Measurements from ENCODE around the gene ASXL3. TPM values are rescaled to one million over a fixed set of nuclear protein-coding genes. Genes with fewer than 3 reads are reported as not detected.

ASXL3 gene
- not detected for total RNA-seq
- polyA plus RNA-seq: not detected
- total RNA-seq: not detected

- ChIA-PET POLR2A (no interaction called here), CTCF (no interaction called here)
- Histone ChIP-seq H3K36me3 (ENCODE audit: control insufficient read depth in 2 of 3, insufficient read depth in 3 of 3, low read length in 3 of 3) (no peaks in the 10 kb centered on the region), H3K27me3 (ENCODE audit: control insufficient read depth in 2 of 2, insufficient read depth in 2 of 2, low read length in 2 of 2) (peaks cover 0 to 3% of the 10 kb centered on the region in 2 donors), H3K4me3 (ENCODE audit: low read length) (no peak within 1 kb of the TSS), H3K27ac (ENCODE audit: low read depth, low read length) (no peak within 1 kb of the TSS), H3K4me1 (ENCODE audit: control insufficient read depth in 2 of 2, insufficient read depth in 2 of 2, low read length in 2 of 2) (no peaks in the 10 kb centered on the region), H3K9me3 (ENCODE audit: control insufficient read depth in 2 of 3, low read length in 3 of 3) (no peaks in the 10 kb centered on the region)
- Mint-ChIP-seq H3K4me1 (peaks cover 4 to 6% (median 5%) of the 10 kb centered on the region in 7 donors), H3K36me3 (peaks cover 0 to 4% (median 3%) of the 10 kb centered on the region in 5 donors), H3K4me3 (peak within 1 kb of the TSS; percentile 58 to 84 (median 78)), H3K27me3 (peaks cover 17 to 31% (median 25%) of the 10 kb centered on the region in 5 donors), H3K9me3 (peaks cover 0 to 10% (median 3%) of the 10 kb centered on the region in 11 donors), H3K27ac (no peak within 1 kb of the TSS)
- intact Hi-C loops (cut with micrococcal nuclease): no loop called here
- ATAC-seq (no peak), DNase-seq (no peak)
Measured at GRCh38 chr18:33577685-33578517, at the start of gene ASXL3. ASXL3 (plus strand) TSS chr18:33578219; CDS start chr18:33578632, 413 bp downstream.

- CTCF ChIA-PET: no interaction called here
- ATAC-seq: no peak
Measured at GRCh38 chr18:33532978-33533377, 45.0 kb upstream of the ASXL3 start.

GRCh38 chr18:33536904-33537303 is 41.1 kb upstream of the ASXL3 start:
- Mint-ChIP-seq H3K27ac (no peak overlapping the region), H3K27me3 (no peaks in the 10 kb centered on the region), H3K4me3 (no peak overlapping the region), H3K36me3 (no peaks in the 10 kb centered on the region), H3K9me3 (peaks cover 0 to 24% (median 4%) of the 10 kb centered on the region in 11 donors), H3K4me1 (no peaks in the 10 kb centered on the region)
- Histone ChIP-seq H3K9me3 (ENCODE audit: control insufficient read depth in 2 of 3, low read length in 3 of 3) (no peaks in the 10 kb centered on the region), H3K36me3 (ENCODE audit: control insufficient read depth in 2 of 3, insufficient read depth in 3 of 3, low read length in 3 of 3) (no peaks in the 10 kb centered on the region), H3K4me3 (ENCODE audit: low read length) (no peak overlapping the region), H3K4me1 (ENCODE audit: control insufficient read depth in 2 of 2, insufficient read depth in 2 of 2, low read length in 2 of 2) (no peaks in the 10 kb centered on the region), H3K27me3 (ENCODE audit: control insufficient read depth in 2 of 2, insufficient read depth in 2 of 2, low read length in 2 of 2) (no peaks in the 10 kb centered on the region), H3K27ac (ENCODE audit: low read depth, low read length) (no peak overlapping the region)
- intact Hi-C loops (cut with micrococcal nuclease): no loop called here
- ATAC-seq: no peak
- ChIA-PET POLR2A (interaction anchor here (0.6 kb wide), 1 partner anchor 31 kb away, joined by 3 read pairs; no protein-coding TSS in a partner anchor), CTCF (no interaction called here)
- DNase-seq: no peak

More at GRCh38 chr18:33532978-33533377, 45.0 kb upstream of the ASXL3 start:
- H3K4me1 ChIP-seq (ENCODE audit: control insufficient read depth in 2 of 2, insufficient read depth in 2 of 2, low read length in 2 of 2): no peaks in the 10 kb centered on the region
- peaks cover 2 to 36% (median 6%) of the 10 kb centered on the region in 11 donors for H3K9me3 Mint-ChIP-seq
- POLR2A ChIA-PET: no interaction called here
- peaks cover 0 to 5% (median 0%) of the 10 kb centered on the region in 5 donors for H3K36me3 Mint-ChIP-seq
- no peaks in the 10 kb centered on the region for H3K27me3 ChIP-seq (ENCODE audit: control insufficient read depth in 2 of 2, insufficient read depth in 2 of 2, low read length in 2 of 2)
- no peak overlapping the region for H3K27ac ChIP-seq (ENCODE audit: low read depth, low read length)
- H3K27me3 Mint-ChIP-seq: no peaks in the 10 kb centered on the region
- intact Hi-C loops (cut with micrococcal nuclease): no loop called here
- no peak overlapping the region for H3K4me3 ChIP-seq (ENCODE audit: low read length)
- H3K36me3 ChIP-seq (ENCODE audit: control insufficient read depth in 2 of 3, insufficient read depth in 3 of 3, low read length in 3 of 3): no peaks in the 10 kb centered on the region
- no peak for DNase-seq
- no peak overlapping the region for H3K27ac Mint-ChIP-seq
- H3K9me3 ChIP-seq (ENCODE audit: control insufficient read depth in 2 of 3, low read length in 3 of 3): no peaks in the 10 kb centered on the region
- H3K4me1 Mint-ChIP-seq: no peaks in the 10 kb centered on the region
- no peak overlapping the region for H3K4me3 Mint-ChIP-seq

GRCh38 chr18:33538418-33539042 is 39.5 kb upstream of the ASXL3 start:
- H3K27me3 ChIP-seq (ENCODE audit: control insufficient read depth in 2 of 2, insufficient read depth in 2 of 2, low read length in 2 of 2): no peaks in the 10 kb centered on the region
- Mint-ChIP-seq H3K36me3 (no peaks in the 10 kb centered on the region), H3K9me3 (peaks cover 0 to 23% (median 6%) of the 10 kb centered on the region in 11 donors), H3K4me1 (no peaks in the 10 kb centered on the region), H3K4me3 (no peak overlapping the region), H3K27me3 (no peaks in the 10 kb centered on the region), H3K27ac (no peak overlapping the region)
- CTCF ChIA-PET: no interaction called here
- no peaks in the 10 kb centered on the region for H3K4me1 ChIP-seq (ENCODE audit: control insufficient read depth in 2 of 2, insufficient read depth in 2 of 2, low read length in 2 of 2)
- no peak for DNase-seq
- H3K36me3 ChIP-seq (ENCODE audit: control insufficient read depth in 2 of 3, insufficient read depth in 3 of 3, low read length in 3 of 3): no peaks in the 10 kb centered on the region
- no peak overlapping the region for H3K27ac ChIP-seq (ENCODE audit: low read depth, low read length)
- POLR2A ChIA-PET: no interaction called here
- no peak for ATAC-seq
- no peak overlapping the region for H3K4me3 ChIP-seq (ENCODE audit: low read length)
- intact Hi-C loops (cut with micrococcal nuclease): no loop called here
- H3K9me3 ChIP-seq (ENCODE audit: control insufficient read depth in 2 of 3, low read length in 3 of 3): no peaks in the 10 kb centered on the region

GRCh38 chr18:33540392-33540791 is 37.6 kb upstream of the ASXL3 start:
- H3K27ac ChIP-seq (ENCODE audit: low read depth, low read length): no peak overlapping the region
- H3K4me3 Mint-ChIP-seq: no peak overlapping the region
- H3K27me3 ChIP-seq (ENCODE audit: control insufficient read depth in 2 of 2, insufficient read depth in 2 of 2, low read length in 2 of 2): no peaks in the 10 kb centered on the region
- no peak overlapping the region for H3K27ac Mint-ChIP-seq
- H3K27me3 Mint-ChIP-seq: no peaks in the 10 kb centered on the region
- ChIA-PET CTCF (no interaction called here), POLR2A (no interaction called here)
- ATAC-seq (no peak), DNase-seq (no peak)
- peaks cover 0 to 14% (median 6%) of the 10 kb centered on the region in 11 donors for H3K9me3 Mint-ChIP-seq
- no peak overlapping the region for H3K4me3 ChIP-seq (ENCODE audit: low read length)
- no peaks in the 10 kb centered on the region for H3K36me3 Mint-ChIP-seq
- H3K4me1 ChIP-seq (ENCODE audit: control insufficient read depth in 2 of 2, insufficient read depth in 2 of 2, low read length in 2 of 2): no peaks in the 10 kb centered on the region
- no peaks in the 10 kb centered on the region for H3K36me3 ChIP-seq (ENCODE audit: control insufficient read depth in 2 of 3, insufficient read depth in 3 of 3, low read length in 3 of 3)
- intact Hi-C loops (cut with micrococcal nuclease): no loop called here
- H3K4me1 Mint-ChIP-seq: no peaks in the 10 kb centered on the region
- no peaks in the 10 kb centered on the region for H3K9me3 ChIP-seq (ENCODE audit: control insufficient read depth in 2 of 3, low read length in 3 of 3)

GRCh38 chr18:33541316-33541715 is 36.7 kb upstream of the ASXL3 start:
- no peaks in the 10 kb centered on the region for H3K27me3 Mint-ChIP-seq
- Histone ChIP-seq H3K4me3 (ENCODE audit: low read length) (no peak overlapping the region), H3K27me3 (ENCODE audit: control insufficient read depth in 2 of 2, insufficient read depth in 2 of 2, low read length in 2 of 2) (no peaks in the 10 kb centered on the region), H3K9me3 (ENCODE audit: control insufficient read depth in 2 of 3, low read length in 3 of 3) (no peaks in the 10 kb centered on the region), H3K27ac (ENCODE audit: low read depth, low read length) (no peak overlapping the region), H3K4me1 (ENCODE audit: control insufficient read depth in 2 of 2, insufficient read depth in 2 of 2, low read length in 2 of 2) (no peaks in the 10 kb centered on the region), H3K36me3 (ENCODE audit: control insufficient read depth in 2 of 3, insufficient read depth in 3 of 3, low read length in 3 of 3) (no peaks in the 10 kb centered on the region)
- DNase-seq (no peak), ATAC-seq (no peak)
- POLR2A ChIA-PET: no interaction called here
- intact Hi-C loops (cut with micrococcal nuclease): no loop called here
- no peaks in the 10 kb centered on the region for H3K36me3 Mint-ChIP-seq
- CTCF ChIA-PET: no interaction called here
- H3K9me3 Mint-ChIP-seq: peaks cover 0 to 9% (median 5%) of the 10 kb centered on the region in 11 donors
- H3K4me1 Mint-ChIP-seq: no peaks in the 10 kb centered on the region
- H3K27ac Mint-ChIP-seq: no peak overlapping the region
- no peak overlapping the region for H3K4me3 Mint-ChIP-seq
